Jurkat, Clone E6-1 (cell line): ENCODE results near the gene FGGY.
A peak's percentile ranks its signal among the peaks of the same experiment; 100 is the strongest.

Experiments used
- DNase-seq: peaks from one replicate; pipeline ENCODE4 v3.0.0-alpha.2; 2011; ENCODE audit warnings: low read depth, low spot score
- H3K4me3 ChIP-seq: 2 replicates; pipeline ENCODE4 v1.5.1; 2011; ENCODE audit warnings: mild to moderate bottlenecking, low read length, control low read depth, moderate library complexity

The FGGY gene

GRCh38 chr1:59422921-59423575 lies 126.2 kb downstream of the FGGY start:
- H3K4me3 ChIP-seq: no peak overlapping the region
- DNase-seq: no peak

- no peak overlapping the region for H3K4me3 ChIP-seq
- DNase-seq: peak; percentile 4
These were observed 130.3 kb downstream of the FGGY start for GRCh38 chr1:59427155-59427554.

GRCh38 chr1:59427784-59428183 lies 130.9 kb downstream of the FGGY start:
- DNase-seq: no peak
- no peak overlapping the region for H3K4me3 ChIP-seq

- no peak for DNase-seq
- no peak overlapping the region for H3K4me3 ChIP-seq
These were observed 131.9 kb downstream of the FGGY start for GRCh38 chr1:59428828-59429227.

GRCh38 chr1:59429656-59430055 lies 132.8 kb downstream of the FGGY start:
- no peak overlapping the region for H3K4me3 ChIP-seq

GRCh38 chr1:59431566-59432294 lies 134.8 kb downstream of the FGGY start:
- DNase-seq: no peak
- H3K4me3 ChIP-seq: no peak overlapping the region

More at GRCh38 chr1:59429656-59430055, 132.8 kb downstream of the FGGY start:
- DNase-seq: no peak

- no peak for DNase-seq
- no peak overlapping the region for H3K4me3 ChIP-seq
These were observed 135.9 kb downstream of the FGGY start for GRCh38 chr1:59432531-59433439.

GRCh38 chr1:59433440-59433813 lies 136.5 kb downstream of the FGGY start:
- no peak overlapping the region for H3K4me3 ChIP-seq
- no peak for DNase-seq

GRCh38 chr1:59434336-59434735 lies 137.4 kb downstream of the FGGY start:
- no peak overlapping the region for H3K4me3 ChIP-seq
- no peak for DNase-seq

- DNase-seq: no peak
- H3K4me3 ChIP-seq: no peak overlapping the region
These were observed 139.7 kb downstream of the FGGY start for GRCh38 chr1:59436637-59437036.

- H3K4me3 ChIP-seq: no peak overlapping the region
- DNase-seq: no peak
These were observed 141.2 kb downstream of the FGGY start for GRCh38 chr1:59438058-59438560.

GRCh38 chr1:59442492-59442891 lies 145.6 kb downstream of the FGGY start:
- H3K4me3 ChIP-seq: no peak overlapping the region
- no peak for DNase-seq

GRCh38 chr1:59443310-59443709 lies 146.4 kb downstream of the FGGY start:
- no peak for DNase-seq
- no peak overlapping the region for H3K4me3 ChIP-seq

- H3K4me3 ChIP-seq: no peak overlapping the region
- DNase-seq: no peak
These were observed 147.6 kb downstream of the FGGY start for GRCh38 chr1:59444520-59444919.

- no peak overlapping the region for H3K4me3 ChIP-seq
- no peak for DNase-seq
These were observed 148.1 kb downstream of the FGGY start for GRCh38 chr1:59445040-59445439.

GRCh38 chr1:59446257-59446901 lies 149.5 kb downstream of the FGGY start:
- H3K4me3 ChIP-seq: no peak overlapping the region
- DNase-seq: no peak

GRCh38 chr1:59452026-59452425 lies 155.1 kb downstream of the FGGY start:
- H3K4me3 ChIP-seq: no peak overlapping the region
- DNase-seq: no peak

- DNase-seq: no peak
- no peak overlapping the region for H3K4me3 ChIP-seq
These were observed 155.7 kb downstream of the FGGY start for GRCh38 chr1:59452559-59452958.

- DNase-seq: no peak
- H3K4me3 ChIP-seq: no peak overlapping the region
These were observed 156.5 kb downstream of the FGGY start for GRCh38 chr1:59453297-59453968.
